Measurements from ENCODE around the gene PRPSAP1.
A peak's percentile ranks its signal among the peaks of the same experiment; 100 is the strongest.

The PRPSAP1 gene

GRCh38 chr17:76266244-76266938, 87.3 kb downstream of the PRPSAP1 start:
- TF ChIP-seq NFIC (IDR thresholded peaks at IDR 0.05) (no peak), TEAD4 (IDR thresholded peaks at IDR 0.05) (no peak), USF1 (IDR thresholded peaks at IDR 0.05) (no peak), TAF1 (IDR thresholded peaks at IDR 0.05; ENCODE audit: low read depth) (no peak), MAX (IDR thresholded peaks at IDR 0.05) (peak; percentile 6; the same call in 1 of the 2 replicates)

DNA sequence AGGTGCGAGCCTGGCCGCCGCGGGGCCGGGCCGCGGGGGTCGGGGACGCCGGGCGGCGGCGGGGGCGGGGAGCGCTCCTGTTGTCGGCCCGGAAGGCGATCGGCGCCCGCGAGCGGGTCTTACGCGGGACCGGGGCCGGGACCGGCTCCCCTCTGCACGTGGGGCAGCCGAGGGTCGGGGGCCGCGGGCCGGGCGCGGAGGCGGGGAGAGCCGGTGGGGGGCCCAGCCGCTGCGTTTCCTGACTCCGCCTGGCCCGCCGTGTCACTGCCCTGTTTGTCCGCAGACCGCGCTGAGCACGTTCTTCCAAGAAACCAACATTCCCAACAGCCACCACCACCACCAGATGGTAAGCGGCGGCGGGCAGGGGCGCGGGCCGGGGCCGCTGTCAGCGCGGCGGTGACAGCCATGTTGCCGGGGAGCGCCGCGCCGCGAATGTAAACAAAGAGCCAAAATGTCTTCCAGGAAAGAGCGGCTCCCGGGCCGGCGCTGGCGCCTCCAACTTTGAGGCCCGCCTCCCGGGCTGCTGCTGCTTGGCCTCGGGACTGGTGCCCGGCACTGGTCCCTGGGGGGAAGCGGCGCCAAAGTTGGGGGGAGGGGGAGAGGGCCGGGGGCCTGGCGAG, 88.0 kb downstream of the PRPSAP1 start:
- TF ChIP-seq RAD21 (IDR thresholded peaks at IDR 0.05; ENCODE audit: low read depth) (no peak), FOXM1 (IDR thresholded peaks at IDR 0.05; ENCODE audit: borderline replicate concordance, low read depth) (no peak), TEAD4 (IDR thresholded peaks at IDR 0.05) (peak; percentile 63; the same call in 1 of the 2 replicates), ZBTB7A (IDR thresholded peaks at IDR 0.05; ENCODE audit: low read depth) (0 out of 2 replicates have a peak, but pooled peaks have one; percentile 31), CEBPB (IDR thresholded peaks at IDR 0.05) (no peak), YY1 (IDR thresholded peaks at IDR 0.05; ENCODE audit: low read depth) (peak; percentile 92), TCF12 (IDR thresholded peaks at IDR 0.05; ENCODE audit: low read depth) (peak; percentile 26; the same call in 1 of the 2 replicates), MAX (IDR thresholded peaks at IDR 0.05) (peak; percentile 81), NFIC (IDR thresholded peaks at IDR 0.05) (no peak), EP300 (IDR thresholded peaks at IDR 0.05; ENCODE audit: borderline replicate concordance) (no peak), TAF1 (IDR thresholded peaks at IDR 0.05; ENCODE audit: low read depth) (peak; percentile 46; the same call in 1 of the 2 replicates), USF1 (IDR thresholded peaks at IDR 0.05) (no peak), EGR1 (IDR thresholded peaks at IDR 0.05) (no peak), CREB1 (IDR thresholded peaks at IDR 0.05; ENCODE audit: low read depth) (no peak)
- TF ChIP-seq, protein P1, sequence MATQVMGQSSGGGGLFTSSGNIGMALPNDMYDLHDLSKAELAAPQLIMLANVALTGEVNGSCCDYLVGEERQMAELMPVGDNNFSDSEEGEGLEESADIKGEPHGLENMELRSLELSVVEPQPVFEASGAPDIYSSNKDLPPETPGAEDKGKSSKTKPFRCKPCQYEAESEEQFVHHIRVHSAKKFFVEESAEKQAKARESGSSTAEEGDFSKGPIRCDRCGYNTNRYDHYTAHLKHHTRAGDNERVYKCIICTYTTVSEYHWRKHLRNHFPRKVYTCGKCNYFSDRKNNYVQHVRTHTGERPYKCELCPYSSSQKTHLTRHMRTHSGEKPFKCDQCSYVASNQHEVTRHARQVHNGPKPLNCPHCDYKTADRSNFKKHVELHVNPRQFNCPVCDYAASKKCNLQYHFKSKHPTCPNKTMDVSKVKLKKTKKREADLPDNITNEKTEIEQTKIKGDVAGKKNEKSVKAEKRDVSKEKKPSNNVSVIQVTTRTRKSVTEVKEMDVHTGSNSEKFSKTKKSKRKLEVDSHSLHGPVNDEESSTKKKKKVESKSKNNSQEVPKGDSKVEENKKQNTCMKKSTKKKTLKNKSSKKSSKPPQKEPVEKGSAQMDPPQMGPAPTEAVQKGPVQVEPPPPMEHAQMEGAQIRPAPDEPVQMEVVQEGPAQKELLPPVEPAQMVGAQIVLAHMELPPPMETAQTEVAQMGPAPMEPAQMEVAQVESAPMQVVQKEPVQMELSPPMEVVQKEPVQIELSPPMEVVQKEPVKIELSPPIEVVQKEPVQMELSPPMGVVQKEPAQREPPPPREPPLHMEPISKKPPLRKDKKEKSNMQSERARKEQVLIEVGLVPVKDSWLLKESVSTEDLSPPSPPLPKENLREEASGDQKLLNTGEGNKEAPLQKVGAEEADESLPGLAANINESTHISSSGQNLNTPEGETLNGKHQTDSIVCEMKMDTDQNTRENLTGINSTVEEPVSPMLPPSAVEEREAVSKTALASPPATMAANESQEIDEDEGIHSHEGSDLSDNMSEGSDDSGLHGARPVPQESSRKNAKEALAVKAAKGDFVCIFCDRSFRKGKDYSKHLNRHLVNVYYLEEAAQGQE (IDR thresholded peaks at IDR 0.05; ENCODE audit: low read depth), result no peak

DNA sequence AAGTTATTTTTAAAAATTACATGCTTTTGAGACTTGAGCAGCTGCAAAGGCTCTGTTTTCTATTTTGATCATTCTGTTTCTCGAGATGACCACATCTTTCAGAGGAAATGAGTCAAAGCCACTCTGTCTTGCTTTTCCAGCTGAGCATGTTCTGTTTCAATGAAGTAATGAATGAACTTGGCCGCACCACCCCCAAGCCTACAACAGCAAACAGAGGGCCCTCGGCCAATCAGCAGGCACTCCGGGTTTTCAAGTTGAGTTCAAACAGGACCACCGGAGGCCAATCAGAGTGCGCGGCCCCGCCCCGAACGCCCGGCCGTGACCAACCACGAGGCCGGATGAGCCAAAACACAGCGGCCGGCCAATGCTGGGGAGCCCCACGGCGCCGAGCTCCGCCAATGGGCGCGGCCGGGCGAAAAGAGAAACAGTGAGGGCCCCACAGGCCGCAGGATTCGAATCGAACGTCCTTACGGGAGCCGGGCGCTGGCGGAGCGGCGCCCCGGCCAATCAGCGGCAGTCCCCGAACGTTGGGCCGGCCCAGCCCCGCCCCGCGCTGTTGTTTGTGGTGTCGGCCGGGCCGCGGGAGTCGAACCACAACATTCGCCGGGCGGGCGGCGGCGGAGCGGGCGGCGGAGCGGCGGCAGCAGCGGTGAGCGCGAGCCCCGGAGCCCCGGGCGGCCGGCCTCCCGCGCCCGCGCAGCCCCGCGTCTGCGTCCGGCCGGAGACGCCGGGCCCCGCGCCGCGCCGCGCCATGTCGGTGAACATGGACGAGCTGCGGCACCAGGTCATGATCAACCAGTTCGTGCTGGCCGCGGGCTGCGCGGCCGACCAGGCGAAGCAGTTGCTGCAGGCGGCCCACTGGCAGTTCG, 88.7 kb downstream of the PRPSAP1 start, which contains the start of gene UBALD2:
UBALD2 (plus strand) TSS at position 594 of the 869 bp plus-strand sequence; CDS start at position 752, 158 bp downstream.
- TF ChIP-seq FOXM1 (IDR thresholded peaks at IDR 0.05; ENCODE audit: borderline replicate concordance, low read depth), result peak; percentile 97
- TF ChIP-seq TEAD4 (IDR thresholded peaks at IDR 0.05), result no peak; the same call in 1 of the 2 replicates
- TF ChIP-seq MAX (IDR thresholded peaks at IDR 0.05), result peak; percentile 52; the same call in 1 of the 2 replicates
- TF ChIP-seq EP300 (IDR thresholded peaks at IDR 0.05; ENCODE audit: borderline replicate concordance), result peak; percentile 32; the same call in 1 of the 2 replicates
- peak; percentile 31; the same call in 1 of the 2 replicates for TF ChIP-seq CREB1 (IDR thresholded peaks at IDR 0.05; ENCODE audit: low read depth)
- peak; percentile 62; the same call in 1 of the 2 replicates for TF ChIP-seq TAF1 (IDR thresholded peaks at IDR 0.05; ENCODE audit: low read depth)
- peak; percentile 42; the same call in 1 of the 2 replicates for TF ChIP-seq NFIC (IDR thresholded peaks at IDR 0.05)
- TF ChIP-seq USF1 (IDR thresholded peaks at IDR 0.05), result no peak
- no peak for TF ChIP-seq TCF12 (IDR thresholded peaks at IDR 0.05; ENCODE audit: low read depth)
- TF ChIP-seq CEBPB (IDR thresholded peaks at IDR 0.05), result peak; percentile 55
- no peak for TF ChIP-seq RAD21 (IDR thresholded peaks at IDR 0.05; ENCODE audit: low read depth)
- no peak for TF ChIP-seq ZBTB7A (IDR thresholded peaks at IDR 0.05; ENCODE audit: low read depth)

DNA sequence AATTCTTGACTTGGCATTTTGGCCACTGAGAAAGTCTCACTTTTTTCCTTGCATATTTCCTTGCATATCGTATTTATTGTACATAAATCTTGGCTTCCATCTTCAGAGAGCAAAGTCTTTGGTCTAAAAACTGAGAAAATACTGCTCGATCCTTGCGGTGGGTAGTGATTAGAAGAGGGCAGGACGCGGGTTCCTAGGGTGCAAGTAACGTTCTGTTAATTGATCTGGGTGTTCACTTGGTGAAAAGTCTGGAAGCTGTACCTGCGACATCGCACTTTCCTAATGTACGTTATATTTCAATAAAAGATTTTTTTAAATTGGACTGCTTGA, 89.3 kb downstream of the PRPSAP1 start:
- TF ChIP-seq, protein P1 (IDR thresholded peaks at IDR 0.05; ENCODE audit: low read depth), result no peak
- TF ChIP-seq TAF1 (IDR thresholded peaks at IDR 0.05; ENCODE audit: low read depth) (no peak), NFIC (IDR thresholded peaks at IDR 0.05) (no peak), CEBPB (IDR thresholded peaks at IDR 0.05) (no peak), MAX (IDR thresholded peaks at IDR 0.05) (no peak), TCF12 (IDR thresholded peaks at IDR 0.05; ENCODE audit: low read depth) (no peak)
